RWPE1 (cell line): Measurements from ENCODE around the gene AASDHPPT.

Experiments used
- CTCF ChIA-PET: fragments of 350-600 bp; sonication (Branson Sonifier 250); formaldehyde crosslinking; extraction: SDS; loops from one replicate; lab custom pipeline; 2021; lab: Yijun Ruan, JAX
- POLR2A ChIA-PET: fragments of 400-600 bp; formaldehyde crosslinking; extraction: SDS; loops from one replicate; lab custom pipeline; 2020; ENCODE audit warnings: antibody characterized with exemption; ENCODE audit not compliant: low non-redundant PET; lab: Yijun Ruan, JAX
- DNase-seq: peaks from one replicate; pipeline ENCODE4 v3.0.0; 2012; ENCODE audit warnings: low spot score
- H3K27ac ChIP-seq: fragments of 450-650 bp; 2 replicates; pipeline ENCODE4 v1.5.1; 2017
- TF ChIP-seq, protein P1 (sequence below): fragments of 450-650 bp; conservative IDR thresholded peaks from 2 replicates; pipeline ENCODE4 v1.5.1; 2017; ENCODE audit warnings: low read depth, mild to moderate bottlenecking

The AASDHPPT gene, protein sequence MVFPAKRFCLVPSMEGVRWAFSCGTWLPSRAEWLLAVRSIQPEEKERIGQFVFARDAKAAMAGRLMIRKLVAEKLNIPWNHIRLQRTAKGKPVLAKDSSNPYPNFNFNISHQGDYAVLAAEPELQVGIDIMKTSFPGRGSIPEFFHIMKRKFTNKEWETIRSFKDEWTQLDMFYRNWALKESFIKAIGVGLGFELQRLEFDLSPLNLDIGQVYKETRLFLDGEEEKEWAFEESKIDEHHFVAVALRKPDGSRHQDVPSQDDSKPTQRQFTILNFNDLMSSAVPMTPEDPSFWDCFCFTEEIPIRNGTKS

DNA sequence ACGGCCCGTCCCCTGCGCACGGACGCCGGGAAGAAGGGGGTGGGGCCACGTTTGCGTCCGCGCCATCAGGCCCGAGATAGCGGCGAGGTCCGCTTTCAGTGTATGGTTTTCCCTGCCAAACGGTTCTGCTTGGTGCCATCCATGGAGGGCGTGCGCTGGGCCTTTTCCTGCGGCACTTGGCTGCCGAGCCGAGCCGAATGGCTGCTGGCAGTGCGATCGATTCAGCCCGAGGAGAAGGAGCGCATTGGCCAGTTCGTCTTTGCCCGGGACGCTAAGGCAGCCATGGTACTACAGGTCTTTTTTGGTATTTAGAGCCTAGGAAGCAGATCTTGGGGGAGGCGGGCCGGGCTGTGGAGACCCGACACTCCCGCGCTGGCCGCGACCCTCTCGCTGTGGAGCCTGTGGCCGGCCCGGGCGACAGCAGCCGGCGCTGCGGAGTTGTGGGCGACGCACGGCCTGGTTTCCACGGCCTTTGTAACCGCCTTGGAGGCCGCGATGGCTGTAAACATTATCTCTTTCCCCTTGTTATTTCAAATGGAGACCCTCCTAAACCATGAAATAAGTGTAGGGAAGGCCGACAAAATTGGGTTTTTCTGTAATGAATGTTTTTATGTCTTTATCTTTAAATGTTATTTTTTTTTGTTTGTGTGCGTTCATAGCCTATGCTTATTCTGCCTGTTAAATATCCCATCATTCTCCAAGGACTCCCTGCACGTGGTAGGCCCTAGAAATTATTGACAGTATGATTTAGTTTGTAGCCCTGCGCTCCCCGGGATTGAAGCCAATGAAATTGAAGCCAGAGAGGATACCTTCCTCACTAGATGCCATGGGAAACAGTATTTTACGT is at the start of gene AASDHPPT:
Gene AASDHPPT, plus strand, starts transcription at position 54 of the 847 bp plus-strand sequence. Its CDS starts 49 bp downstream, at position 103.
- CTCF ChIA-PET, result interaction anchor here (0.5 to 1.6 kb wide), 2 partner anchors 10 to 21 kb away, joined by 3 to 4 read pairs; no protein-coding TSS in a partner anchor
- POLR2A ChIA-PET, result no interaction called here
- peak within 1 kb of the TSS; percentile 87 for H3K27ac ChIP-seq
- TF ChIP-seq, protein P1, sequence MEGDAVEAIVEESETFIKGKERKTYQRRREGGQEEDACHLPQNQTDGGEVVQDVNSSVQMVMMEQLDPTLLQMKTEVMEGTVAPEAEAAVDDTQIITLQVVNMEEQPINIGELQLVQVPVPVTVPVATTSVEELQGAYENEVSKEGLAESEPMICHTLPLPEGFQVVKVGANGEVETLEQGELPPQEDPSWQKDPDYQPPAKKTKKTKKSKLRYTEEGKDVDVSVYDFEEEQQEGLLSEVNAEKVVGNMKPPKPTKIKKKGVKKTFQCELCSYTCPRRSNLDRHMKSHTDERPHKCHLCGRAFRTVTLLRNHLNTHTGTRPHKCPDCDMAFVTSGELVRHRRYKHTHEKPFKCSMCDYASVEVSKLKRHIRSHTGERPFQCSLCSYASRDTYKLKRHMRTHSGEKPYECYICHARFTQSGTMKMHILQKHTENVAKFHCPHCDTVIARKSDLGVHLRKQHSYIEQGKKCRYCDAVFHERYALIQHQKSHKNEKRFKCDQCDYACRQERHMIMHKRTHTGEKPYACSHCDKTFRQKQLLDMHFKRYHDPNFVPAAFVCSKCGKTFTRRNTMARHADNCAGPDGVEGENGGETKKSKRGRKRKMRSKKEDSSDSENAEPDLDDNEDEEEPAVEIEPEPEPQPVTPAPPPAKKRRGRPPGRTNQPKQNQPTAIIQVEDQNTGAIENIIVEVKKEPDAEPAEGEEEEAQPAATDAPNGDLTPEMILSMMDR, result no peak
- peak; percentile 10 for DNase-seq

- POLR2A ChIA-PET, result no interaction called here
- TF ChIP-seq, protein P1, result no peak
- CTCF ChIA-PET, result no interaction called here
- H3K27ac ChIP-seq, result no peak overlapping the region
- DNase-seq, result no peak
Measured at GRCh38 chr11:106030609-106031008, 46.9 kb upstream of the AASDHPPT start.

DNA sequence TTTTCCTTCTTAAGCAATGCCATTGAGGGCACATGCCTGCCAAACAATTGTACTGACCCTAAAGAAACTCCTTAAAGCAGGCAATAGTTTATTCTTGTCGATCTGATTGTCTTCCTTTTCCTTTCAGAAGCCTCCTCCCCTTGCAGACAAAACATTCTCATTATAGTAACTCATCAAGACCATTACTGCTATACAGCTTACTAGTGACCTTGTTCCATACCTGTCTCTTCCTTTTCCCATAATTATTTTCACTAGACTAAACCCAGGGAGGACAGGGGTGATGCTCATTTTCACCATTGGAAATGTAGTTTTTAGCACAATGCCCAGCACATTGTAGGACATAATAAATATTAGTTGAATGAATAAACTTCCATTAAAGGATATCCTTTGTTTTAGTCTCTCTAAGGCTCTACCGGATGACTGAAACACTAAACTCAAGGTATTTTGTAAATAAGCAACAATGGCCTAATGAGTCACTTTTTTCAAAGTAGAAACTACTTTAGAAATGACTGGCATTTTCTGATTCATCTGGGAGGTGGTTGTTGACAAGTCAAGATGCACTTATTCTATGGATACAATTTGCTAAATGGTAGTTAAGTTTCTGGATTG is 46.2 kb upstream of the AASDHPPT start:
- ChIA-PET CTCF (no interaction called here), POLR2A (no interaction called here)
- H3K27ac ChIP-seq, result no peak overlapping the region
- TF ChIP-seq, protein P1, result no peak
- peak; percentile 42 for DNase-seq

GRCh38 chr11:106031936-106032335 is 45.5 kb upstream of the AASDHPPT start:
- ChIA-PET CTCF (no interaction called here), POLR2A (no interaction called here)
- no peak overlapping the region for H3K27ac ChIP-seq
- TF ChIP-seq, protein P1, result no peak
- DNase-seq, result no peak

- ChIA-PET CTCF (no interaction called here), POLR2A (no interaction called here)
- H3K27ac ChIP-seq, result no peak overlapping the region
- TF ChIP-seq, protein P1, result no peak
- DNase-seq, result no peak
Measured at GRCh38 chr11:106032861-106033260, 44.6 kb upstream of the AASDHPPT start.

GRCh38 chr11:106043540-106043939 is 33.9 kb upstream of the AASDHPPT start:
- TF ChIP-seq, protein P1, result no peak
- POLR2A ChIA-PET, result no interaction called here
- CTCF ChIA-PET, result interaction anchor here (0.6 kb wide), 1 partner anchor 1505 kb away, joined by 3 read pairs; no protein-coding TSS in a partner anchor

More at GRCh38 chr11:106043540-106043939, 33.9 kb upstream of the AASDHPPT start:
- DNase-seq, result no peak
- no peak overlapping the region for H3K27ac ChIP-seq
